Measurements from ENCODE around the gene ARPC2.

The ARPC2 gene

DNA sequence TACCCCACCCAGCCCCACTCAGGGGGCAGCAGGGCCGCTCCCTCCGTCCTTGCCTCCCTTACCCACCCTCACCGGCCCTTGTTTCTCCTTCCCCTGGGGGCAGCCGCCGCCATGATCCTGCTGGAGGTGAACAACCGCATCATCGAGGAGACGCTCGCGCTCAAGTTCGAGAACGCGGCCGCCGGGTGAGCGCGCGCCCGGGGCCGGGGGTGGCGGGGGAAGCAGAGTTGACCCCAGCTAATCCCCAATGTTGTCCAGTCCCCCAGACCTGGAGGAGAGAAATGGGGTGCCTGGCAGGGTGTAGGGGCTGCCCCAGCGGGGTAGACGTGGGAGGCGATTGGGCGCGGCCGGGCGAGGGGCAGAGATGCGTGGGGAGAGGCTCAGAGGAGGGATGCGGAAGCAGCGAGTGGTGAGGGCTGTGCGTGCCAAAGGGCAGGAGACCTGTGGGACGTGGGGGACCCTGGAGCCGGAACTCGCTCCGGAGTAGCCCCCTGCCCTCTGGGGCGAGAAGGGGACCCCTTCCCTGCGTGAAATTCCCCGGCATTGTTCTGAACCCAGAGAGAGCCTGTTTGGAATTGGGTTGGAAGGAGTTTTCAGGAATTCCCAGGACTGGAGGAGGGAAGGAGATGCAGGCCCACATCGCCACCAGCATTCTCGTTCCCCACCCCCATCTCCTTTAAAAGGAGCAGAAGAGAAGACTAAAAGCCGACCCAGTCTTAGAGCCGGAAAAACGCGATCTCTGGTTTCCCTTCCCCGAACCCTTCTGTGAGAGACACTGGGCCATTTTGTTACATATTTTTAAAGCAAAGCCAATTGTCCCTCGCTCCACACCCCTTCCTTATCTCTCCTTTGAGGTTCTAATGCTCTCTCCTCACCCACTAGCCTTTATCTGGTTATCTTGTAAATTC is 625 bp downstream of the ARPC2 start:
- DNase-seq (ENCODE audit: low read depth) = no peak

DNA sequence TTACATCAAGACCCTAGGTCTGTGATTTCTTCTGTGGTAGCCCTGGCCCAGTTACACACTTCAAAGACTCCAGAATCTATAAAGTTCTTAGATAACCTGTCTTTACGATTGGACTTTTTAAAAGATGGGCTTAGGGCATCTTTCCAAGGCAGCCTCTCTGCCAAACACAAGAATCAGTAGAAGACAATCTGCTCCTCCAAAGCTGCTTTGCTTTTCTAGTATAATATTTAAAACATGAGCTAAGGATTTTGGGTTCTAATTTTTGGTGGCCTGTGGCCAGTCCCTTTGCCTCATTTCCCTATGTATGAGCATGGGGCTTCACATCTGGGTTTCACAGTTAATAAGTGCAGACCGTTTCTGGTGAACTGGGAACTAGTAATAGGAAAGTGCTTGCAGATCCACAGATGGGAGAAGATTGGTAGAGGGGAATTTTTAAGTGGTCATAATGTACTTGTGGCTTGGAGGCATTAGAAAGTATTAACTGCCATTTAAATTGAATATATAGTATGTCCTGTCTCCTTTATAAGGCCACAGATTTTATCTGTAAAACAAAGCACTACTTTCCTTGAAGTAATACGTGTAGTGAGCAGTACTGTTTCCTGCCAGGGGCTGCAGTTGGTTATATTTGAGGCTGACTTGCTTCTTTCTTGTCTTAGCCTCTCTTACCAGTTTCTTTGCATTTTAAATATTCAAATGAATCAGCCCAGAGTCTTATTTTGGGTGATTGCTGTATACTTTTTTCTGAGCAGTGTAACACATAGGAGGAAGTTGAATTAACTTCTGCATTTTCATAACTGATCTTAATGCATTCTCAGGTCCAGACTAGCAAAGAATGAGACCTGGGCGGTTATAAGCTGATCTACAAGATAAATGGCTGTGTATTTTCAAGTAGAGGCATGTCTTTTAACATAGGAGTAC is 1.5 kb downstream of the ARPC2 start:
- no peak for DNase-seq (ENCODE audit: low read depth)

DNA sequence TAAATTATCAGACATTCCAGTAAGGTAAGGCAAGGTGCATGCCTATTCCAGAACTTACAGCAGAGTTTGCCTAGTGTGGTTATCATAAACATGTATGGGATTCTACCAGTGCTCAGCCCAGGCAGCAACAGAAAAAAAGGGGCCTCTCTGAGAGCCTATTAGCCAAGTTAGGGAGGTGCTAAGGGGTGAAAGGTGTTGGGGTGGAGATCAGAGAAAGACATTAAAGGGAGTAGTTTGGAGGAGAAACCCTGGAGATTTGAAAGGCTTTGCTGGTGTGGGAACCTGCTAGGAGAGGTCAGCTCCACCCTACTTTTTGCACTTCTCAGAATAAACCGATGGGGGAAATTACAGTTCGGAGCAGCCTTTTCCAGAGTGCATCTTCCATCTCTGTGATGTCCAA is 2.9 kb downstream of the ARPC2 start:
- no peak for DNase-seq (ENCODE audit: low read depth)

DNA sequence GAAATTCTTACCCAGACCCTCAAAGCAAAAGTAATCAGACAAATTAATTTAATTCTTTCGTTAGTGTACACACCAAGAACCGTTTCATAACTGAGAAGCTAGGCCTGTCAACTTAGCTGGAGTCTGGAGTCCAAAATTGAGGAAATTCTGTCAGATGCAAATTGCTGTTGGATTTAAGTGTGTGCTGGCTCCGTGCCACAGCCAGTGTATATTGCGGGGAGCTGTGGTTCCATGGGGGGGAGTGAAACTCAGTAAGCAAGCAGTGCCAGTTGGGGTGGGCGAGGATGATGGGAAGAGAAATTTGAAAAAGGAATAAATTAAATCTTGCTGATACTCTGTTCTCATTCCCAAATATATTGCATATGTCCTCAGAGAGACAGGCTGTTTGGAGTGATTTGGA is 4.0 kb downstream of the ARPC2 start:
- DNase-seq (ENCODE audit: low read depth) = no peak

DNA sequence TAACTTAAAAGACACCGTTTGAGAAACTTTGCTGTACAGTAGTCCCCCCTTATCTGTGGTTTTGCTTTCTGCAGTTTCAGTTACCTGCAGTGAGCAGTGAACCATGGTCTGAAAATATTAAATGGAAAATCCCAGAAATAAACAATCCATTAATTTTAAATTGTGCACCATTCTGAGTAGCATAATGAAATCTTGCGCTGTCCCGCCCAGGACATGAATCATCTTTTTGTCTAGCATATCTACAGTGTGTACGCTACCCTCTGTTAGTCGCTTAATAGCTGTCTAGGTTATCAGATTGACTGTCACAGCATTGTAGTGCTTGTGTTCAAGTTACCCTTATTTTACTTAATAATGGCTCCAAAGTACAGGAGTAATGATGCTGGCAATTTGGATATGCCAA is 6.1 kb downstream of the ARPC2 start:
- DNase-seq (ENCODE audit: low read depth) = no peak

DNA sequence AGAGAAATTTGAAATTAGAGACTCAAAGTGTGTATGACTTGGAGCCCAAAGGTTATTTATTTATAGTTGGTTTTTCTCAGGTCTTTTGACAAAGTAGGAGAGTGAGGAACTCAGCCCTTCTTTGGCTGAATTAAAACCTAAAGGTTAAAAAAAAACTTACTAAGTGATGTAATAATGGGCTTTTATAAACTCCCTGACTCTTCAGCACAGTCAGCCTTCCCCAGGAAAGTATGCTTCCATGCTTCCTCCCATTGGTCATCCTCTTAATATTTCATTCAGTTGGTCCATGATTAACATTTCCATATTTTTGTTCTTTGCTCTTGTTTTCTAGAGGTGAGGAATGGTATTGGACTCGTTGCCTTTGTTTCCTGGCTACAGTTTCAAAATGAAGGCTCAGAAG is 7.2 kb downstream of the ARPC2 start:
- DNase-seq (ENCODE audit: low read depth) = no peak

DNA sequence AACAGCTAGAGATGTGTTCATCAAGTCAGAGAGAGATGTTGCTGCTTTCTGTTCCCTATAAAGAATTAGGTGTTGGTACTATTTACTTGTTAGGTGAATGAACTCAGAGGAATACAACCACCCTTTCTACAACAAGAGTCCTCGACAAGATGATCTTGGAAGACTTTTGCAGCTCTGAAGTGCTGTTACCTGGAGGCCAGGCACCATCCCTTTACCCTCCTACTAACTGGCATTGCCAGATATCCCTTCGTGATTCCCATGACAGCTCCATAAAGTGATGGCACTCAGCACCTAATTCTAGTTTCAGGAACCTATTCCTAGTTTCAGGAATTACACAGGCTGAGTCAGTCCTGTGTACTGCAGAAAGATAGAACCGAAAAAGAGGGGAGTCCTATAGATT is 9.9 kb downstream of the ARPC2 start:
- DNase-seq (ENCODE audit: low read depth) = no peak

DNA sequence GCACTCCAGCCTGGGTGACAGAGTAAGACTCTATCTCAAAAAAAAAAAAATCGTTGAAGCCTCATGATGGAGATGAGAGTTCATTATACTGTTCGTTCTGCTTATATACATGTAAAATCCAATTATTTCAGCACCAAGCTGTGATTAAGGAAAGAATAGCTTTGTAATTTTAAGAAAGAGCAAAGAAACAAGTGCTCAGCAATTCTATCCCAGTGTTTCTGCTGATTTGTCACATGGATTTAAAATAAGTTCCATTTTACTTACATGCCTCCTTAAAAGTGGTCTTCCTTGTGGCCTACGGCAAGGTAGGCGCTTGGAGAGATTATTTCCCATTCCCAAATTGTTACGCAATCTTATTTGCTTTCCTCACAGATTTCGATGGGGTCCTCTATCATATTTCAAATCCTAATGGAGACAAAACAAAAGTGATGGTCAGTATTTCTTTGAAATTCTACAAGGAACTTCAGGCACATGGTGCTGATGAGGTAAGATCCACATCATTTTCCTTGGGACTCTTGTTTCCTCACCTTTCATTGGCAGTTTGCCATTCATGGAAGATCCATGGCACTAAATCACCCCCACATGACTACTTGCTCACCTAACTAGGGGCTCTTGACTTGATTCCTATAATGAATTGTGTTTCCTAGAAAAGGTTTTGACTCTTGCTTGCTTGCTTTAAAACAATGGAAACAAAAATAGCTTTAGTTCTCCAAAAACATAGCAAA is 11.5 kb downstream of the ARPC2 start:
- no peak for DNase-seq (ENCODE audit: low read depth)

DNA sequence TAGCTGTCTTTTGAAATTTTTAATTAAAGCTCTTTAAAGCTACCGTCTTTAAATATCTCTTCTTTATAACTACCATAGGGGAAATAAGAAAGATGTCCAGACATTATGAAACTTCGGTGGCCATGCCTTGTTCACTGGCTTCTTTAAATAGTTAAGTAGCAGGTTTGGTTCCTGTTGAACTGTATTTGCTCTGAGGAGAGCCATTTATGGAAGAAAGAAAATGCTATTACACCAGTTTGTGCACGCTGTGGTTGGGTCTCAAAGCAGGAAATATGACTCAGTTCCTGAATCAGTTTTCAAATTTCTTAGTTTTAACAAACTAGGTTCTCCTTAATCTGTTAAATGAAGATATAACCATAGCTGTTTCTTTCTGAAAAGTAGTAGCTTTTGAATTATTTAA is 12.2 kb downstream of the ARPC2 start:
- DNase-seq (ENCODE audit: low read depth) = peak; percentile 26

DNA sequence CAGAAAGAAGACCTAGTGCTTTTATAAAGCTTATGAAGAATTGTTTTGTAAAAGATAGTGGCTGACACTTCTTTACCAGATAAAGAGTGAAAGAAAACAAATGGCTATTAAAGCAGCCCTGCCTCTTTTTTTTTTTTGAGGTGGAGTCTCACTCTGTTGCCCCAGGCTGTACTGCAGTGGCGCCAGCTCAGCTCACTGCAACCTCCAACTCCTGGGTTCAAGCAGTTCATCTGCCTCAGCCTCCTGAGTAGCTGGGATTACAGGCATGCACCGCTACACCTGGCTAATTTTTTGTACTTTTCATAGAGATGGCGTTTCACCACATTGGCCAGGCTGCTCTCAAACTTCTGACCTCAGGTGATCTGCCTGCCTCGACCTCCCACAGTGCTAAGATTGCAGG is 12.9 kb downstream of the ARPC2 start:
- no peak for DNase-seq (ENCODE audit: low read depth)

DNA sequence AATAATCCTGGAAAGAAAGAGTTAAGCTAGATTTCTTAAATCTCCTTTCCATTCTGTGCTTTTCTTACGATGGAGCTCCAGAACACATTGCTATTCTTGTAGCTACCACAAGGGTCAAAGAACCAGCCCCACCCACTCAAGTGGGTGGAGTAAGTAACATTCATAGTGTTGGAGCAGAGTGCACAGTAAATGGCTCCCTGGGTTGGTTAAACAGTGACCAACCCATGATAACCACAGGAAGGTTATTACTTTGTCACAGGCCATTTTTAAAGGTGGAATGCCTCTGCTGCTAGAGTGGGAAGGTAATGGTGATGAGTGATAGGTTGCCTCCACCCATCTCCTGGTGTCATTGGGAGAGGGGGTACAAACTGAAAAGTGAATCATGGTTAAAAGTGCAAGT is 13.9 kb downstream of the ARPC2 start:
- DNase-seq (ENCODE audit: low read depth) = no peak

DNA sequence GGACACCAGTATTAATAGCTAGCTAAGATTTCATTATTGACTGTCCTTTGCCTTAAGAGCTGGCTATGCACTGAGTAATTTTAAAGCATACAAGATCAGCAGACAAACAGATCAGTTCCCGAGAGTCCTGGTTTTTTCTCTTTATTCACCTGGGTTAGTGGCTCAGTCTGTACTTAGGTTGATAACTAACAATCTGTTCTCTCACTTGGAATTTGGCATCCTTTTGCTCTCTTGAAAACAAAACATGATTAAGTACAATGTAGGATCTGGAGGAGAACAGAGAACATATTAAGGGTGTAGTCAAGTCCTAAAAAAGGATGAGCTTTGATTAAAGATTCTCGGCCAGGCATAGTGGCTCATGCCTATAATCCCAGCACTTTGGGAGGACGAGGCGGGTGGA is 16.6 kb downstream of the ARPC2 start:
- no peak for DNase-seq (ENCODE audit: low read depth)

DNA sequence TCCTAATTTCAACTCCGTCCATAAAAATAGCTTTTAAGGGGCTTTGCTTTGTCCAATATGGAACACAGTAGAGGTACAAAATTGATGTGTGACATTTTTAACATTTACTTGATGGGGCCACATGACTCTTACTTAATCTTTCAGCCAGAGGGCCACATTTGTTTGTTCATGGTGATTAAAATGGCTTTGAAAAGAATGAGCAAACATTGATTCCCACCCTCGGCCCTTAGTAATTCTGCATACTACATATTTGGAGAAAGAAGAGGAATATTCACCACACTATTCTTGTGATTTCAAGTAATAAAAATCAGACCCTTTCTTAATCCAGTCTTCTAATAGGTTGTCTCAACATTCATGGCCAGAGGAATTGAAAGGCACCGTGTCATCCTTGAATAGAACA is 17.5 kb downstream of the ARPC2 start:
- DNase-seq (ENCODE audit: low read depth) = no peak

DNA sequence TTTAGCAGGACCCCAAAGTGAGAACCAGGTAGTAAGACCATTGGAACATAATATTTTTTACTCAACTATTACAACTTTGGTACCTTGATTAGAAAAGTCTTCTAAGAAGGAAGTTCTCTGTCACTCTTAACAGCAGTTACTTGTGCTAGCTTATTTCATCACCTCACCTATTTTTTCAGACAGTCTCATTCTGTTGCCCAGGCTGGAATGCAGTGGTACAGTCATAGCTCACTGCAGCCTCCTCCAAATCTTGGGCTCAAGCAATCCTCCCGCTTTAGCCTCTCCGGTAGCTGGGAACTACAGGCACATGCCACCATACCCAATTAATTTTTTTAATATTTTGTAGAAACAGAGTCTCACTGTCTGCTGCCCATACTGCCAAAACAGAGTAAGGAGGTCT is 18.0 kb downstream of the ARPC2 start:
- no peak for DNase-seq (ENCODE audit: low read depth)

DNA sequence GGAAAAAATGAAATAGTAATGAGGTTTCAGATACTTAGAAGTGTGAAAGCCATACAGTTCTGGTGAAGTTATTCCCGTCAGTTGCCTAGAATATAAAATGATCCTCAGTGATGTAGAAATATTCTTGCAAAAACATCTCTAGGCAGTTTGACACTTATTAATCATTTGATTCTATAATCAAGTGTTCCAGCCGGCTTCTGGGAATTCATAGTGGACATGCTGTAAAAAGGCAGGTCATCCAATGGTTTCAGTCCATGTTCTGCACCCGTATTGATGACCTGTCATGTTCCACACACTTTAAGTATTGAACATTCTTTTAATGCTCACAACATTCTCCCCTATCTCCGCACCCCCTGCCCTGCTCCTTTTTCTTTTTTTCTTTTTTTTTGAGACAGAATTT is 19.8 kb downstream of the ARPC2 start:
- no peak for DNase-seq (ENCODE audit: low read depth)

DNA sequence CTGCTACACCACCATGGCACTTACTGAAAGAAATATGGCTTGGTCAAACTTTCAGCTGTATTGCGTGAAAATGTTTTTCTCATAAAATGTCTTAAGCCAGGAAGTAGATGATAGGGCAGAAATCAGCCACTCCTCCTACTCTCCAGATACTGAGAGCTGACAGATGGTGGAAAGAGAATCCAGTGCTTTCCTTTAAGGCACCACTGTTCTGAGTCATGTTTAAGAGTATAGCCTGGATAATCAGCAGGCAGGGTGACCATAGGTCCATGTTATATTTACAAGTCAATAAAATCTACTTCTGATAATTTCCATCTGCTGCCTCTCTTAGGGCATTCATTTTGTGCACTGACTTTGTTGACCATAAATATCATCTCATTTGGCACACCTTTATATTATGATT is 21.9 kb downstream of the ARPC2 start:
- no peak for DNase-seq (ENCODE audit: low read depth)

DNA sequence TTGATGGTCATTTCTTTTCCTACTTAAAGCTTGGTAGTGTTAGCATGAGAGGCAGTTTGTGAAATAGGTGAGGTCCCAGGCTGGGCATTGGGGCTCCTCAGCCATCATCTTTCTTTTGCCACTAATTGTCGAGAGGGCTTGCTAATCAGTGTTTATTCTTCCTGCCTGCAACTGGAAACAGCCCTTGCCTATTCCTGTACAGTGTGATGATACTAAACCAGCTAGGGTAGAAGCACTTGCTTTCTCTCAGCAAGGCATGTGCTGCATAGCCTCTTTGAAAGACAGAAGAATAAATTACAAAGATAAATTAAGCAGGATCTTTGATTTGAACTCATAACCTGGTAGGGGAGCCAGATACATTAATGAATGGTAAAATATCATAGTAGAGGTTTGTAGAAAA is 27.2 kb downstream of the ARPC2 start:
- no peak for DNase-seq (ENCODE audit: low read depth)

DNA sequence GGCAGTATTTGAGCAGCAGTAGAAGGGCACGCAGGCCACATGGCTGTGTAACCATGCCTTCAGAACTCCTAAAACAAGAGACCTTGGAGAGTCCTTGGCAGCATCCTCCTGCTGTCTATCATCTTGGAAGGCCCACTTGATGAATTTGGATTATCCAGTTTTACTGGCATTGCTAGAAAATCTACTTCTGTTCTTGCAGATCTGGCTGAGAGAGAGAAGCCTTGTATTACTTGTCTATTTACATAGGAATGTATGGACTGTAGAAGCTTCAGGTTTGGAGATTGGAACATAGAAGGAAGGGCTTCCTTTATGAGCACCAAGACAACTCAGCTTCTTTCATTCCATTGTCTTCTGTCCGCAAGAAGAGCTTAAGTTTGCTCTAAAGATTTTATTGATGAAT is 27.7 kb downstream of the ARPC2 start:
- no peak for DNase-seq (ENCODE audit: low read depth)

DNA sequence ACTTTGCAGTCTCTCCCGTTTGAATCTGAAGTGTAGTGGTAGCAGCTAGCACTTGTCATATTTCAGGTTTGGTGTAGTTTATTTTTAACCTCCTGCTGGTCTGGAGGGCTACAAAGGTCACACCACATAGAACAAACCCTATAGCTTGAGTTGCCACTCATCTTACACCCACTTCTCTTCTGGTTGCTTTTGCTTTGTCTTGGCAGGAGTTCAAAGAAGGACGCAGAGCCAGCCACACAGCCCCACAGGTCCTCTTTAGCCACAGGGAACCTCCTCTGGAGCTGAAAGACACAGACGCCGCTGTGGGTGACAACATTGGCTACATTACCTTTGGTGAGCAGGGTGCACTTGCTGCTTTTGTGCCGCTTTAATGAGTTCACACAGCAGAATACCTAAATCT is 28.2 kb downstream of the ARPC2 start:
- no peak for DNase-seq (ENCODE audit: low read depth)

DNA sequence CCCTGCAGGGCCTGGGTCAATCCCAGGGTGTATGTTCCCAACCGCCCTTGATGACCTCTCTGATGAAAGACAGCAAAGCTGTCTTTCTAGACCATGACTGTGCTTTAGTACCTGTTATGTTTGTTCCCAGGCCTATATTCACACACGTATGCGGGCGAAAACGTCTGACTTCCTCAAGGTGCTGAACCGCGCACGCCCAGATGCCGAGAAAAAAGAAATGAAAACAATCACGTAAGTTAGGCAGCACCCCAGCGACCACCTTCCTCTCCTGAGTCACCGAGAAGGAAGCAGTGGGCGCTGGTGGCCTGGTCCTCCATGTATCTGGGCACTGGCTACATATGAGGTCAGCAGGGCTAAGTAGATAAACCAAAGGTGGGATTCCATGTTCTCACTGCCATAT is 32.7 kb downstream of the ARPC2 start:
- no peak for DNase-seq (ENCODE audit: low read depth)

DNA sequence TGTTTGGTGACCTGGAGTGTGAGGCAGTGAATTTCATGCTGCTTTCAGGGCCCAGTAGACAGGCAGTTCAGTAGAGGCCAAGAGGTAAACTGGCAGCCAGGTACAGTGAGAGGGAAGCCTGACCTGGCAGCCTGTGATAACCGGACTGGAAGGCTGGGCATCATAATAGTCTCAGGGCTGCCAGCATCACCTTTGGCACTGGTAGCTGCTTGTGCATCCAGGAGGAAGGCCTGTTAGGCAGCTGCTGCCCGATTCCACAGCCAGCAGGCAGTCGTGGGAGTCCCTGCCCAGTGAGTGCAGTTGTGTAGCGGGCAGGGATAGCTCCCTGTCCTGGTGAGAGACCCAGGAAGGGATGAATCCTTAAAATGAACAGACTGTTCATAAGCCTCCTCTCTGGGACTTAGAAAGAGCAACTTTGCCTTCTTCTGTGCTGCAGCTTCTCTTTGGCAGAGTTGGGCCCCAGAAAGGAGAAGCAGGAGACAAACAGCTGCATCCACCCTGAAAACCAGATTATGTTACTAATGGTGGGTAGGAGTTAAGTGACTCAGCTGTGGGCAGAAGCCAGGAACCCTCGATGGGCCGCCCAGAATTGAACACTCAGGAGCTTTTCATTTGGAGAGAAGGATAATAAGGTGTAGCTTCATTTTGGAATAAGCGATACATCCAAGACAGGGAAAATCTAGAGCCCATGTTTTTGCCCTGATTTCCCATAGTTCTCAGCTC is 35.7 kb downstream of the ARPC2 start:
- no peak for DNase-seq (ENCODE audit: low read depth)

DNA sequence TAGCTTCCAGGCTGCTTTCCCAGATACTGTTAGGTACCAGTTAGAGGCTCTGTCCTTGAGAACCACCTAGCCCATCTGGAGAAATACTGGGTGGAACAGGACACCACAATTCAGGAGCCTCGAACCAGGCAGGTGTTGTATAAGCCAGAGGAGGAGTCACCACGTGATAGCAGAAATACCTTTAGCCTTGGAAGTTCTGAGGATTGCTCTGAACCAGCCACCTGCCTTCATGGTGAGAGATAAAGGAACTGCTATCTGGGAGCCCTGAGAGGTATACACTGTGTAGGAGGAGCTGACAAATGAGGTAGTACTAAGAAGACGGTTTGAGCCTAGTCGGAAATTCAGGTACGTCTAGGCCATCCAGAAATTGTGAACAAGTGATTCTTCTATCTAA is 36.2 kb downstream of the ARPC2 start:
- DNase-seq (ENCODE audit: low read depth) = no peak
